HepG2 (cell line): Measurements from ENCODE around the gene PXK. TPM values are rescaled to one million over a fixed set of nuclear protein-coding genes. Genes with fewer than 3 reads are reported as not detected.

ENCODE experiments used
- AKAP8 ChIP-seq: sonication (generic); formaldehyde crosslinking; IDR thresholded peaks from 2 replicates; pipeline ENCODE4 v1.5.1; 2020; ENCODE audit warnings: mild to moderate bottlenecking, missing genetic modification reagents
- ARNT2 ChIP-seq: sonication (generic); formaldehyde crosslinking; IDR thresholded peaks from 2 replicates; pipeline ENCODE4 v1.8.0; 2022; ENCODE audit warnings: mild to moderate bottlenecking, low read depth, missing genetic modification reagents, moderate library complexity
- HIVEP1 ChIP-seq: sonication (generic); formaldehyde crosslinking; IDR thresholded peaks from 2 replicates; pipeline ENCODE4 v1.4.0; 2020; ENCODE audit warnings: mild to moderate bottlenecking, missing genetic modification reagents
- KLF15 ChIP-seq: sonication (generic); formaldehyde crosslinking; IDR thresholded peaks from 2 replicates; pipeline ENCODE4 v1.8.1; 2023; ENCODE audit warnings: borderline replicate concordance, mild to moderate bottlenecking, inconsistent platforms, missing genetic modification reagents, mixed read lengths
- NCOA2 ChIP-seq: sonication (generic); formaldehyde crosslinking; IDR thresholded peaks from 2 replicates; pipeline ENCODE4 v1.8.0; 2022; ENCODE audit warnings: inconsistent platforms
- NR2F6 ChIP-seq, 2 experiments: IDR thresholded peaks; 2 replicates each; pipeline ENCODE4 v1.6.1; 2016; ENCODE audit warnings: antibody characterized with exemption in 1 of 2, mild to moderate bottlenecking in 1 of 2
- SP140L ChIP-seq: sonication (generic); formaldehyde crosslinking; IDR thresholded peaks from 2 replicates; pipeline ENCODE4 v1.4.0; 2020; ENCODE audit warnings: missing genetic modification reagents, borderline replicate concordance
- YEATS2 ChIP-seq: sonication (generic); formaldehyde crosslinking; IDR thresholded peaks from 2 replicates; pipeline ENCODE4 v1.4.0; 2020; ENCODE audit warnings: missing genetic modification reagents, borderline replicate concordance
- ZNF205 ChIP-seq: IDR thresholded peaks from 2 replicates; pipeline ENCODE4 v1.6.1; 2018; ENCODE audit warnings: missing biosample characterization, missing genetic modification reagents
- ZNF296 ChIP-seq: sonication (generic); formaldehyde crosslinking; conservative IDR thresholded peaks from 2 replicates; pipeline ENCODE4 v1.5.0; 2020; ENCODE audit warnings: mild to moderate bottlenecking, missing genetic modification reagents
- ZNF3 ChIP-seq: IDR thresholded peaks from 2 replicates; pipeline ENCODE4 v1.7.0; 2017; ENCODE audit warnings: inconsistent platforms
- polyA plus RNA-seq, 8 experiments: library from polyadenylated mRNA; depleted of rRNA in 3 of 8; stranded (reverse) in 7 of 8; unstranded in 1 of 8; fragments of >200 nt; fragmentation: Illumina TruSeq in 4 of 8; extraction: Trizol in 4 of 8; gene quantifications; 2 replicates each; pipeline versions ENCODE4 v1.2.1 to v1.2.3, GENCODE V29; 2011 to 2016; ENCODE audit warnings: low read depth in 4 of 8, missing spikeins in 1 of 8, mixed read lengths in 1 of 8; ENCODE audit not compliant: insufficient read depth in 1 of 8
- total RNA-seq, 5 experiments: library from RNA; depleted of rRNA; stranded (reverse); fragments of >200 nt; fragmentation: Illumina TruSeq; extraction: Trizol; gene quantifications; 2 replicates each; pipeline ENCODE4 v1.2.3, GENCODE V29; 2016; ENCODE audit warnings: low read depth in 1 of 5
- TF ChIP-seq, protein P1 (sequence below): sonication (generic); formaldehyde crosslinking; conservative IDR thresholded peaks from 2 replicates; pipeline ENCODE4 v1.4.0; 2020; ENCODE audit warnings: missing genetic modification reagents
- TF ChIP-seq, protein P2 (sequence below): fragments of 450-650 bp; IDR thresholded peaks from 2 replicates; pipeline ENCODE4 v1.6.1; 2016
- TF ChIP-seq, protein P3 (sequence below): IDR thresholded peaks from 2 replicates; pipeline ENCODE4 v1.6.1; 2016; ENCODE audit warnings: low read depth, borderline replicate concordance
- TF ChIP-seq, protein P4 (sequence below): sonication (generic); formaldehyde crosslinking; IDR thresholded peaks from 2 replicates; pipeline ENCODE4 v1.8.0; 2022; ENCODE audit warnings: missing genetic modification reagents, mild to moderate bottlenecking, inconsistent platforms, borderline replicate concordance
- TF ChIP-seq, protein P5 (sequence below): sonication (generic); formaldehyde crosslinking; IDR thresholded peaks from 2 replicates; pipeline ENCODE4 v1.5.0; 2020; ENCODE audit warnings: mild to moderate bottlenecking, missing genetic modification reagents
- TF ChIP-seq, protein P6 (sequence below): sonication (generic); formaldehyde crosslinking; IDR thresholded peaks from 2 replicates; pipeline ENCODE4 v1.9.0; 2021; ENCODE audit warnings: missing genetic modification reagents, borderline replicate concordance

The PXK gene
- total and polyA plus RNA-seq, 2 of the 13 experiments (the other 11 are each of a cell fraction or from before 2014, with no cell fraction given): 6.4 to 18.6 TPM

DNA sequence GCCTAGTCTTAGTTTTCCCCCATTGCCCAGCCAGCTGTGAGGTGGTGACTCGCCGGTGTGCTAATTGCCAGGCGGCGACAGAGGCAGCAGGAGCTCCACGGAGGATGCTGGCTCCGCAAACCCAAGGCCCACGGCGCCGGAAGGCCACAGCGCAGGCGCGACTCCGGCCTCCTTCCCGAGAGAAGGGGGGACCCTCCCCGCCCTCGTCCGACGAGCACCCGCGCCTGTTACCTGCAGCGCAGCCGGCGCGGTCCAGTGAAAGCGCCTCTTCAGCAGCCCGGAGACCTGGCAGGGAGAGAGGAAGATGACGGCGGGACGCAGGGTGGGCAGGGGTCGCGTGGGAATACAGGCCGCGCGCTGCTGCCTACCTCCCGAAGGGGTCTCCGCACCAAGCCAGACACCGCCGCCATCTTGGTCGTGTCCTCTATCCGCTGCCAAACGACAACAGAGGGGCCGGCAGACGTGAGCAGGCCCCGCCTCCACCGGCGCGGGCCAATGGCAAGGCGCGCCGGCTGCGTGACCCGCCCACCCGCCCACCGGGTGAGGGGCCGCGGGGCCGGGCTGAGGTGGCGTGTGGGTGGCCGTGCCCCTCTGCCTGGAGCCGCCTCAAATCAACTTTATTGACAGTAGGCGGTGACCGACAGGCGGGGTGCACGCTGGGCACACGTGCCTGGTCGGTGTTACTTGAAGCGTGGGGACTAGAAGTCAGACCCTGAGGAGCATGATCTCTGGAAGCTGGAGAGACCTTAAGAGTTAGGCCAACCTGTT is 100.9 kb downstream of the PXK start, which contains the start of gene PDHB (continued):
- TF ChIP-seq NR2F6 (IDR thresholded peaks at IDR 0.05): no peak
- peak; percentile 27 for TF ChIP-seq NR2F6 (CRISPR knock-in tag; IDR thresholded peaks at IDR 0.05)
- TF ChIP-seq, protein P1, sequence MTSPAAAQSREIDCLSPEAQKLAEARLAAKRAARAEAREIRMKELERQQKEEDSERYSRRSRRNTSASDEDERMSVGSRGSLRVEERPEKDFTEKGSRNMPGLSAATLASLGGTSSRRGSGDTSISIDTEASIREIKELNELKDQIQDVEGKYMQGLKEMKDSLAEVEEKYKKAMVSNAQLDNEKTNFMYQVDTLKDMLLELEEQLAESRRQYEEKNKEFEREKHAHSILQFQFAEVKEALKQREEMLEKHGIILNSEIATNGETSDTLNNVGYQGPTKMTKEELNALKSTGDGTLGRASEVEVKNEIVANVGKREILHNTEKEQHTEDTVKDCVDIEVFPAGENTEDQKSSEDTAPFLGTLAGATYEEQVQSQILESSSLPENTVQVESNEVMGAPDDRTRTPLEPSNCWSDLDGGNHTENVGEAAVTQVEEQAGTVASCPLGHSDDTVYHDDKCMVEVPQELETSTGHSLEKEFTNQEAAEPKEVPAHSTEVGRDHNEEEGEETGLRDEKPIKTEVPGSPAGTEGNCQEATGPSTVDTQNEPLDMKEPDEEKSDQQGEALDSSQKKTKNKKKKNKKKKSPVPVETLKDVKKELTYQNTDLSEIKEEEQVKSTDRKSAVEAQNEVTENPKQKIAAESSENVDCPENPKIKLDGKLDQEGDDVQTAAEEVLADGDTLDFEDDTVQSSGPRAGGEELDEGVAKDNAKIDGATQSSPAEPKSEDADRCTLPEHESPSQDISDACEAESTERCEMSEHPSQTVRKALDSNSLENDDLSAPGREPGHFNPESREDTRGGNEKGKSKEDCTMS (CRISPR knock-in tag): no peak
- TF ChIP-seq, protein P2, sequence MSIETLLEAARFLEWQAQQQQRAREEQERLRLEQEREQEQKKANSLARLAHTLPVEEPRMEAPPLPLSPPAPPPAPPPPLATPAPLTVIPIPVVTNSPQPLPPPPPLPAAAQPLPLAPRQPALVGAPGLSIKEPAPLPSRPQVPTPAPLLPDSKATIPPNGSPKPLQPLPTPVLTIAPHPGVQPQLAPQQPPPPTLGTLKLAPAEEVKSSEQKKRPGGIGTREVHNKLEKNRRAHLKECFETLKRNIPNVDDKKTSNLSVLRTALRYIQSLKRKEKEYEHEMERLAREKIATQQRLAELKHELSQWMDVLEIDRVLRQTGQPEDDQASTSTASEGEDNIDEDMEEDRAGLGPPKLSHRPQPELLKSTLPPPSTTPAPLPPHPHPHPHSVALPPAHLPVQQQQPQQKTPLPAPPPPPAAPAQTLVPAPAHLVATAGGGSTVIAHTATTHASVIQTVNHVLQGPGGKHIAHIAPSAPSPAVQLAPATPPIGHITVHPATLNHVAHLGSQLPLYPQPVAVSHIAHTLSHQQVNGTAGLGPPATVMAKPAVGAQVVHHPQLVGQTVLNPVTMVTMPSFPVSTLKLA: peak; percentile 69
- peak; percentile 58; the same call in 1 of the 2 replicates for TF ChIP-seq ZNF205 (CRISPR knock-in tag)
- TF ChIP-seq, protein P3, sequence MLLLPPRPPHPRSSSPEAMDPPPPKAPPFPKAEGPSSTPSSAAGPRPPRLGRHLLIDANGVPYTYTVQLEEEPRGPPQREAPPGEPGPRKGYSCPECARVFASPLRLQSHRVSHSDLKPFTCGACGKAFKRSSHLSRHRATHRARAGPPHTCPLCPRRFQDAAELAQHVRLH (CRISPR knock-in tag): peak; percentile 94
- no peak for TF ChIP-seq ZNF3
- TF ChIP-seq, protein P4, sequence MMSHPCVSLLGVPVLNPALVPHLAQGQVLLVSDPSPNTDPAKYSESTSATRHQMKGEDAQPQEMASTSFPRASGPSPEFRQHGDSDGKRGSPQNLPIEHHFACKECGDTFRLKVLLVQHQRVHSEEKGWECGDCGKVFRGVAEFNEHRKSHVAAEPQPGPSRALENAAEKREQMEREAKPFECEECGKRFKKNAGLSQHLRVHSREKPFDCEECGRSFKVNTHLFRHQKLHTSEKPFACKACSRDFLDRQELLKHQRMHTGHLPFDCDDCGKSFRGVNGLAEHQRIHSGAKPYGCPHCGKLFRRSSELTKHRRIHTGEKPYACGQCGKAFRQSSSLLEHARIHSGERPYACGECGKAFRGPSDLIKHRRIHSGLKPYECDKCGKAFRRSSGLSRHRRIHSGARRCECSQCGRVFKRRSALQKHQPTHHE (CRISPR knock-in tag): peak; percentile 80; the same call in 1 of the 2 replicates
- 0 out of 2 replicates have a peak, but pooled peaks have one; percentile 68 for TF ChIP-seq KLF15 (CRISPR knock-in tag)
- TF ChIP-seq, protein P5, sequence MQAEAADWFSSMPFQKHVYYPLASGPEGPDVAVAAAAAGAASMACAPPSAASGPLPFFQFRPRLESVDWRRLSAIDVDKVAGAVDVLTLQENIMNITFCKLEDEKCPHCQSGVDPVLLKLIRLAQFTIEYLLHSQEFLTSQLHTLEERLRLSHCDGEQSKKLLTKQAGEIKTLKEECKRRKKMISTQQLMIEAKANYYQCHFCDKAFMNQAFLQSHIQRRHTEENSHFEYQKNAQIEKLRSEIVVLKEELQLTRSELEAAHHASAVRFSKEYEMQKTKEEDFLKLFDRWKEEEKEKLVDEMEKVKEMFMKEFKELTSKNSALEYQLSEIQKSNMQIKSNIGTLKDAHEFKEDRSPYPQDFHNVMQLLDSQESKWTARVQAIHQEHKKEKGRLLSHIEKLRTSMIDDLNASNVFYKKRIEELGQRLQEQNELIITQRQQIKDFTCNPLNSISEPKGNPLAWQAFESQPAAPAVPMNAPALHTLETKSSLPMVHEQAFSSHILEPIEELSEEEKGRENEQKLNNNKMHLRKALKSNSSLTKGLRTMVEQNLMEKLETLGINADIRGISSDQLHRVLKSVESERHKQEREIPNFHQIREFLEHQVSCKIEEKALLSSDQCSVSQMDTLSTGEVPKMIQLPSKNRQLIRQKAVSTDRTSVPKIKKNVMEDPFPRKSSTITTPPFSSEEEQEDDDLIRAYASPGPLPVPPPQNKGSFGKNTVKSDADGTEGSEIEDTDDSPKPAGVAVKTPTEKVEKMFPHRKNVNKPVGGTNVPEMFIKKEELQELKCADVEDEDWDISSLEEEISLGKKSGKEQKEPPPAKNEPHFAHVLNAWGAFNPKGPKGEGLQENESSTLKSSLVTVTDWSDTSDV (CRISPR knock-in tag): peak; percentile 68; the same call in 1 of the 2 replicates
- TF ChIP-seq YEATS2 (CRISPR knock-in tag): peak; percentile 43; the same call in 1 of the 2 replicates
- peak; percentile 77 for TF ChIP-seq ARNT2 (CRISPR knock-in tag)
- no peak for TF ChIP-seq ZNF296 (CRISPR knock-in tag)
- 0 out of 2 replicates have a peak, but pooled peaks have one; percentile 62 for TF ChIP-seq SP140L (CRISPR knock-in tag)
- TF ChIP-seq HIVEP1 (CRISPR knock-in tag): peak; percentile 84; the same call in 1 of the 2 replicates
- TF ChIP-seq, protein P6, sequence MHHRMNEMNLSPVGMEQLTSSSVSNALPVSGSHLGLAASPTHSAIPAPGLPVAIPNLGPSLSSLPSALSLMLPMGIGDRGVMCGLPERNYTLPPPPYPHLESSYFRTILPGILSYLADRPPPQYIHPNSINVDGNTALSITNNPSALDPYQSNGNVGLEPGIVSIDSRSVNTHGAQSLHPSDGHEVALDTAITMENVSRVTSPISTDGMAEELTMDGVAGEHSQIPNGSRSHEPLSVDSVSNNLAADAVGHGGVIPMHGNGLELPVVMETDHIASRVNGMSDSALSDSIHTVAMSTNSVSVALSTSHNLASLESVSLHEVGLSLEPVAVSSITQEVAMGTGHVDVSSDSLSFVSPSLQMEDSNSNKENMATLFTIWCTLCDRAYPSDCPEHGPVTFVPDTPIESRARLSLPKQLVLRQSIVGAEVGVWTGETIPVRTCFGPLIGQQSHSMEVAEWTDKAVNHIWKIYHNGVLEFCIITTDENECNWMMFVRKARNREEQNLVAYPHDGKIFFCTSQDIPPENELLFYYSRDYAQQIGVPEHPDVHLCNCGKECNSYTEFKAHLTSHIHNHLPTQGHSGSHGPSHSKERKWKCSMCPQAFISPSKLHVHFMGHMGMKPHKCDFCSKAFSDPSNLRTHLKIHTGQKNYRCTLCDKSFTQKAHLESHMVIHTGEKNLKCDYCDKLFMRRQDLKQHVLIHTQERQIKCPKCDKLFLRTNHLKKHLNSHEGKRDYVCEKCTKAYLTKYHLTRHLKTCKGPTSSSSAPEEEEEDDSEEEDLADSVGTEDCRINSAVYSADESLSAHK: peak; percentile 54; the same call in 1 of the 2 replicates
- TF ChIP-seq NCOA2: peak; percentile 84
- no peak for TF ChIP-seq AKAP8 (CRISPR knock-in tag)
